Sciatic nerve (tissue), 2 donors: Measurements from ENCODE around the gene CRAMP1. TPM values are rescaled to one million over a fixed set of nuclear protein-coding genes. Genes with fewer than 3 reads are reported as not detected.
A peak's percentile ranks its signal among the peaks of the same experiment; 100 is the strongest.

ENCODE experiments used
- ATAC-seq: fragments of 200-7000 bp; cut with Tn5 transposase; one replicate; pipeline ENCODE4 v1.9.1; 2020; ENCODE audit warnings: mild to moderate bottlenecking, moderate library complexity
- DNase-seq: peaks from one replicate; pipeline ENCODE4 v3.0.0-alpha.2; 2020; ENCODE audit warnings: low spot score
- intact Hi-C: fragments of 100-400 bp; cut with DNase I; formaldehyde crosslinking; loops from one replicate; pipeline ENCODE4 v1.14.2; 2022
- total RNA-seq: library from RNA; stranded (reverse); fragmentation: NEBNext Ultra II Directional; extraction: Animal tissue kit (Norgen Biotek cat#: 25700); gene quantifications from one replicate; pipeline ENCODE4 v1.2.1, GENCODE V29; 2021
- donor health status: DM: no; HTN: no; CAD: no.
- donor health status: DM: no; HTN: no; CAD: no.

CRAMP1 gene
- total RNA-seq, 1 donor from 2014 or later = 26.1 TPM

GRCh38 chr16:1631230-1631629, 19.1 kb downstream of the CRAMP1 start:
- ATAC-seq (no peak), DNase-seq (no peak)
- intact Hi-C loops = no loop called here

GRCh38 chr16:1631931-1632637, 19.9 kb downstream of the CRAMP1 start:
- ATAC-seq (no peak), DNase-seq (no peak)
- intact Hi-C loops = no loop called here

- ATAC-seq = no peak
- intact Hi-C loops = no loop called here
- DNase-seq = no peak
Measured at GRCh38 chr16:1632638-1632970, 20.4 kb downstream of the CRAMP1 start.

- ATAC-seq = no peak
- no peak for DNase-seq
- intact Hi-C loops = no loop called here
Measured at GRCh38 chr16:1633310-1633709, 21.1 kb downstream of the CRAMP1 start.

- ATAC-seq (no peak), DNase-seq (no peak)
- intact Hi-C loops = no loop called here
Measured at GRCh38 chr16:1634541-1634940, 22.4 kb downstream of the CRAMP1 start.

- ATAC-seq = no peak
- intact Hi-C loops = no loop called here
- DNase-seq = no peak
Measured at GRCh38 chr16:1635070-1635469, 22.9 kb downstream of the CRAMP1 start.

GRCh38 chr16:1637526-1637925, 25.4 kb downstream of the CRAMP1 start:
- ATAC-seq = no peak
- intact Hi-C loops = no loop called here
- DNase-seq = no peak

GRCh38 chr16:1638757-1639156, 26.6 kb downstream of the CRAMP1 start:
- DNase-seq = no peak

GRCh38 chr16:1639282-1639681, 27.1 kb downstream of the CRAMP1 start:
- intact Hi-C loops = no loop called here
- no peak for DNase-seq
- ATAC-seq = no peak

More at GRCh38 chr16:1638757-1639156, 26.6 kb downstream of the CRAMP1 start:
- intact Hi-C loops = no loop called here
- ATAC-seq = no peak

- intact Hi-C loops = no loop called here
- ATAC-seq (no peak), DNase-seq (no peak)
Measured at GRCh38 chr16:1639860-1640259, 27.7 kb downstream of the CRAMP1 start.

GRCh38 chr16:1640261-1640941, 28.2 kb downstream of the CRAMP1 start:
- DNase-seq (no peak), ATAC-seq (no peak)
- intact Hi-C loops = no loop called here

GRCh38 chr16:1641261-1641660, 29.1 kb downstream of the CRAMP1 start:
- DNase-seq (no peak), ATAC-seq (no peak)
- intact Hi-C loops = no loop called here

- DNase-seq = no peak
- intact Hi-C loops = no loop called here
- ATAC-seq = no peak
Measured at GRCh38 chr16:1642148-1642547, 30.0 kb downstream of the CRAMP1 start.

GRCh38 chr16:1642753-1643152, 30.6 kb downstream of the CRAMP1 start:
- intact Hi-C loops = no loop called here
- ATAC-seq (no peak), DNase-seq (no peak)

GRCh38 chr16:1643521-1643920, 31.4 kb downstream of the CRAMP1 start:
- intact Hi-C loops = no loop called here
- DNase-seq (no peak), ATAC-seq (no peak)

- intact Hi-C loops = no loop called here
- ATAC-seq (no peak), DNase-seq (no peak)
Measured at GRCh38 chr16:1645914-1646525, 33.9 kb downstream of the CRAMP1 start.

GRCh38 chr16:1647856-1648255, 35.7 kb downstream of the CRAMP1 start:
- intact Hi-C loops = no loop called here
- ATAC-seq (no peak), DNase-seq (no peak)

- intact Hi-C loops = no loop called here
- DNase-seq = no peak
- ATAC-seq = no peak
Measured at GRCh38 chr16:1650131-1650530, 38.0 kb downstream of the CRAMP1 start.

GRCh38 chr16:1651094-1651973, 39.2 kb downstream of the CRAMP1 start:
- intact Hi-C loops = no loop called here

GRCh38 chr16:1651974-1652312, 39.8 kb downstream of the CRAMP1 start:
- intact Hi-C loops = no loop called here
- DNase-seq = no peak

More at GRCh38 chr16:1651094-1651973, 39.2 kb downstream of the CRAMP1 start:
- DNase-seq (no peak), ATAC-seq (peak; percentile 21)

More at GRCh38 chr16:1651974-1652312, 39.8 kb downstream of the CRAMP1 start:
- no peak for ATAC-seq
